K562 (cell line): Measurements from ENCODE around the gene IL10RB. TPM values are rescaled to one million over a fixed set of nuclear protein-coding genes. Genes with fewer than 3 reads are reported as not detected.
A peak's percentile ranks its signal among the peaks of the same experiment; 100 is the strongest.

Experiments
- ARID2 ChIP-seq: fragments of 450-650 bp; IDR thresholded peaks from 2 replicates; pipeline ENCODE4 v1.6.1; 2017; ENCODE audit warnings: antibody characterized with exemption, mild to moderate bottlenecking
- BCOR ChIP-seq: fragments of 450-650 bp; IDR thresholded peaks from 2 replicates; pipeline ENCODE4 v1.6.1; 2016
- CHD2 ChIP-seq: IDR thresholded peaks from 2 replicates; pipeline ENCODE4 v1.6.1; 2011; ENCODE audit warnings: low read depth, low read length
- HDAC8 ChIP-seq: fragments of 450-650 bp; IDR thresholded peaks from 2 replicates; pipeline ENCODE4 v1.6.1; 2016; ENCODE audit warnings: mild to moderate bottlenecking, missing genetic modification characterization, moderate library complexity, missing compliant biosample characterization
- HEY1 ChIP-seq: fragments of 250-450 bp; sonication (Bioruptor Pico); IDR thresholded peaks from 2 replicates; pipeline ENCODE4 v1.5.0; 2020; ENCODE audit warnings: mild to moderate bottlenecking, moderate library complexity, borderline replicate concordance
- KAT8 ChIP-seq: fragments of 450-650 bp; IDR thresholded peaks from 2 replicates; pipeline ENCODE4 v1.6.1; 2016; ENCODE audit warnings: low read depth, mild to moderate bottlenecking
- LCOR ChIP-seq: sonication (generic); formaldehyde crosslinking; IDR thresholded peaks from 2 replicates; pipeline ENCODE4 v1.8.0; 2022; ENCODE audit warnings: mild to moderate bottlenecking, missing genetic modification reagents
- MXI1 ChIP-seq: IDR thresholded peaks from 2 replicates; pipeline ENCODE4 v1.6.1; 2011; ENCODE audit warnings: low read depth, mild to moderate bottlenecking, improper control_type of control experiment, low read length
- NCOA1 ChIP-seq: fragments of 450-650 bp; IDR thresholded peaks from 2 replicates; pipeline ENCODE4 v1.6.1; 2016; ENCODE audit warnings: low read depth
- NONO ChIP-seq, 2 experiments: fragments of 200-400 bp in 1 of 2; fragments of 450-650 bp in 1 of 2; formaldehyde crosslinking in 1 of 2; IDR thresholded peaks; 2 replicates each; pipeline ENCODE4 v1.6.1; 2017; ENCODE audit warnings: low read depth in 2 of 2, mild to moderate bottlenecking in 2 of 2, moderate library complexity in 2 of 2, low read length in 1 of 2
- POLR2B ChIP-seq: fragments of 450-650 bp; IDR thresholded peaks from 2 replicates; pipeline ENCODE4 v1.6.1; 2018; ENCODE audit warnings: low read depth; ENCODE audit not compliant: partially characterized antibody
- POLR3A ChIP-seq: IDR thresholded peaks from 2 replicates; pipeline ENCODE4 v1.6.1; 2011; ENCODE audit warnings: borderline replicate concordance, mild to moderate bottlenecking, moderate library complexity; ENCODE audit not compliant: insufficient read length, insufficient read depth; ENCODE audit errors: extremely low read depth
- PRPF4 ChIP-seq: fragments of 200-400 bp; formaldehyde crosslinking; IDR thresholded peaks from one replicate; pipeline ENCODE4 v1.6.1; 2017; ENCODE audit warnings: low read length, low read depth, mild to moderate bottlenecking; ENCODE audit not compliant: insufficient read depth, poor library complexity, severe bottlenecking
- RFX1 ChIP-seq: fragments of 450-650 bp; IDR thresholded peaks from 2 replicates; pipeline ENCODE4 v1.6.1; 2016; ENCODE audit warnings: mild to moderate bottlenecking, moderate library complexity
- SMAD3 ChIP-seq: fragments of 450-650 bp; formaldehyde crosslinking; conservative IDR thresholded peaks from 2 replicates; pipeline ENCODE4 v1.4.0; 2020; ENCODE audit warnings: mild to moderate bottlenecking
- SMAD4 ChIP-seq: fragments of 250-450 bp; sonication (Bioruptor Pico); conservative IDR thresholded peaks from 2 replicates; pipeline ENCODE4 v1.8.0; 2021; ENCODE audit warnings: inconsistent platforms, mild to moderate bottlenecking, moderate library complexity
- TFAM ChIP-seq: fragments of 250-450 bp; sonication (Bioruptor Pico); conservative IDR thresholded peaks from 2 replicates; pipeline ENCODE4 v1.5.0; 2021; ENCODE audit warnings: mild to moderate bottlenecking, moderate library complexity
- ZKSCAN1 ChIP-seq: fragments of 150-350 bp; IDR thresholded peaks from 2 replicates; pipeline ENCODE4 v1.6.1; 2016; ENCODE audit warnings: low read depth, low read length
- ZNF146 ChIP-seq: IDR thresholded peaks from one replicate; pipeline ENCODE4 v1.6.1; 2018; ENCODE audit warnings: missing compliant biosample characterization; ENCODE audit not compliant: unreplicated experiment
- ZNF24 ChIP-seq: fragments of 450-650 bp; IDR thresholded peaks from 2 replicates; pipeline ENCODE4 v1.6.1; 2016
- ZNF696 ChIP-seq: fragments of 250-450 bp; sonication (Bioruptor Pico); conservative IDR thresholded peaks from 2 replicates; pipeline ENCODE4 v1.4.0; 2020; ENCODE audit warnings: mild to moderate bottlenecking, moderate library complexity
- polyA plus RNA-seq, 8 experiments: library from polyadenylated mRNA; depleted of rRNA in 4 of 8; stranded (reverse) in 5 of 8; unstranded in 3 of 8; fragments of >200 nt; fragmentation: Nextera tagmentation in 2 of 8; fragmentation: Illumina TruSeq in 1 of 8; extraction: Ambion mirVana in 2 of 8; extraction: Trizol in 1 of 8; gene quantifications; 2 replicates each; pipeline versions ENCODE4 v1.2.1 to v1.2.3, GENCODE V29; 2011 to 2014; ENCODE audit warnings: inconsistent platforms in 1 of 8, missing spikeins in 1 of 8
- total RNA-seq, 7 experiments: library from RNA; depleted of rRNA in 6 of 7; stranded (reverse); fragments of >200 nt in 6 of 7; fragmentation: Illumina TruSeq in 2 of 7; extraction: Trizol in 2 of 7; gene quantifications; 2 replicates each; pipeline versions ENCODE4 v1.2.1 to v1.2.3, GENCODE V29; 2011 to 2021; ENCODE audit warnings: low replicate concordance in 1 of 7
- TF ChIP-seq, protein P1 (sequence below): fragments of 450-650 bp; IDR thresholded peaks from 2 replicates; pipeline ENCODE4 v1.6.1; 2016; ENCODE audit warnings: missing biosample characterization, missing genetic modification characterization
- TF ChIP-seq, protein P2 (sequence below): sonication (generic); formaldehyde crosslinking; IDR thresholded peaks from 2 replicates; pipeline ENCODE4 v1.8.1; 2023; ENCODE audit warnings: mild to moderate bottlenecking, missing genetic modification reagents, moderate library complexity
- TF ChIP-seq, protein P3 (sequence below): fragments of 250-450 bp; sonication (Bioruptor Pico); IDR thresholded peaks from 2 replicates; pipeline ENCODE4 v1.8.0; 2021; ENCODE audit warnings: borderline replicate concordance, mild to moderate bottlenecking, moderate library complexity; ENCODE audit not compliant: poor library complexity, severe bottlenecking
- TF ChIP-seq, protein P4 (sequence below): sonication (generic); formaldehyde crosslinking; IDR thresholded peaks from 2 replicates; pipeline ENCODE4 v1.8.1; 2023; ENCODE audit warnings: mild to moderate bottlenecking, missing genetic modification reagents
- TF ChIP-seq, protein P5 (sequence below): sonication (generic); formaldehyde crosslinking; IDR thresholded peaks from 2 replicates; pipeline ENCODE4 v1.9.0; 2022; ENCODE audit warnings: mild to moderate bottlenecking, missing genetic modification reagents

Gene IL10RB
- total and polyA plus RNA-seq, 9 of the 15 experiments (the other 6 are each of a cell fraction or from before 2014, with no cell fraction given), result 10.9 to 33.8 (median 23.0) TPM

DNA sequence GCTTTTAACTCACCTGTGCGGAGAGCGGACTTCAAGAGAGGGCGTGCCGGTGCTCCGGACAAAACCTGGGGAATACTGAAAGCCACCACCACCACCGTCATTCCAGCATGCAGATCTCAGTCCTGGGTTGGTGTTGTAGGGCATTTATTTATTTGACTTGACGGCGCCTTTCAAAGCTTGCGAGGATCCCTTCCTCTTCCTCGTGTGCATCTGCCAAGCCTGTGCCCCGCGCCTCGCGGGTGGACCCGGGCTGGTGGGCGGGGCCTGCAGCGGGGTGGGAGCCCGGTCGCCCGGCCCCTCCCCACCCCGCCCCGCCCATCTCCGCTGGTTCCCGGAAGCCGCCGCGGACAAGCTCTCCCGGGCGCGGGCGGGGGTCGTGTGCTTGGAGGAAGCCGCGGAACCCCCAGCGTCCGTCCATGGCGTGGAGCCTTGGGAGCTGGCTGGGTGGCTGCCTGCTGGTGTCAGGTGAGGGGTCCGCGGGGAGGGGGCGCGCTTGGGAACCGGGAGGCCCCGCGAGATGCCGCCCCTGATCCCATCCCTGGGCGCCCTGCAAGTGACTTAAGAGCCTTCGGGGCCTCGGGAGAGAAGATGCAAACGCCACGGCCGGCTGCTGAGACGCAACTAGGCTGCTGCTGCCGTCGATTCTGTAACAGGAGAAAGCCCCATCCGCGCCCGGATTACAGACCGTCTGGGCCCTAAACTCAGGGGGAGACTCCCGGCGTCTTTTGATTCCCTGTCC lies at the start of gene IL10RB (continued):
- no peak for TF ChIP-seq MXI1
- TF ChIP-seq, protein P1, sequence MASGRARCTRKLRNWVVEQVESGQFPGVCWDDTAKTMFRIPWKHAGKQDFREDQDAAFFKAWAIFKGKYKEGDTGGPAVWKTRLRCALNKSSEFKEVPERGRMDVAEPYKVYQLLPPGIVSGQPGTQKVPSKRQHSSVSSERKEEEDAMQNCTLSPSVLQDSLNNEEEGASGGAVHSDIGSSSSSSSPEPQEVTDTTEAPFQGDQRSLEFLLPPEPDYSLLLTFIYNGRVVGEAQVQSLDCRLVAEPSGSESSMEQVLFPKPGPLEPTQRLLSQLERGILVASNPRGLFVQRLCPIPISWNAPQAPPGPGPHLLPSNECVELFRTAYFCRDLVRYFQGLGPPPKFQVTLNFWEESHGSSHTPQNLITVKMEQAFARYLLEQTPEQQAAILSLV (tag), result no peak
- TF ChIP-seq, protein P2, sequence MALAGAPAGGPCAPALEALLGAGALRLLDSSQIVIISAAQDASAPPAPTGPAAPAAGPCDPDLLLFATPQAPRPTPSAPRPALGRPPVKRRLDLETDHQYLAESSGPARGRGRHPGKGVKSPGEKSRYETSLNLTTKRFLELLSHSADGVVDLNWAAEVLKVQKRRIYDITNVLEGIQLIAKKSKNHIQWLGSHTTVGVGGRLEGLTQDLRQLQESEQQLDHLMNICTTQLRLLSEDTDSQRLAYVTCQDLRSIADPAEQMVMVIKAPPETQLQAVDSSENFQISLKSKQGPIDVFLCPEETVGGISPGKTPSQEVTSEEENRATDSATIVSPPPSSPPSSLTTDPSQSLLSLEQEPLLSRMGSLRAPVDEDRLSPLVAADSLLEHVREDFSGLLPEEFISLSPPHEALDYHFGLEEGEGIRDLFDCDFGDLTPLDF, result no peak
- TF ChIP-seq SMAD3 (CRISPR knock-in tag), result no peak
- peak; percentile 61 for TF ChIP-seq POLR2B
- 0 out of 4 replicates have a peak, but pooled peaks of 1 of the 2 experiments have one; percentile 44 for TF ChIP-seq NONO (IDR thresholded peaks at IDR 0.05; ENCODE audit: low read depth in 2 of 2, low read length in 1 of 2)
- no peak for TF ChIP-seq ZNF146
- no peak for TF ChIP-seq ARID2
- TF ChIP-seq ZNF696, result no peak
- no peak for TF ChIP-seq POLR3A
- TF ChIP-seq CHD2, result no peak
- TF ChIP-seq TFAM (CRISPR knock-in tag), result no peak
- no peak for TF ChIP-seq HEY1 (CRISPR knock-in tag)
- no peak for TF ChIP-seq HDAC8
- no peak for TF ChIP-seq ZKSCAN1
- TF ChIP-seq LCOR (CRISPR knock-in tag), result no peak
- TF ChIP-seq, protein P3, sequence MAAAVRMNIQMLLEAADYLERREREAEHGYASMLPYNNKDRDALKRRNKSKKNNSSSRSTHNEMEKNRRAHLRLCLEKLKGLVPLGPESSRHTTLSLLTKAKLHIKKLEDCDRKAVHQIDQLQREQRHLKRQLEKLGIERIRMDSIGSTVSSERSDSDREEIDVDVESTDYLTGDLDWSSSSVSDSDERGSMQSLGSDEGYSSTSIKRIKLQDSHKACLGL (CRISPR knock-in tag), result no peak
- no peak for TF ChIP-seq NCOA1
- TF ChIP-seq, protein P4, sequence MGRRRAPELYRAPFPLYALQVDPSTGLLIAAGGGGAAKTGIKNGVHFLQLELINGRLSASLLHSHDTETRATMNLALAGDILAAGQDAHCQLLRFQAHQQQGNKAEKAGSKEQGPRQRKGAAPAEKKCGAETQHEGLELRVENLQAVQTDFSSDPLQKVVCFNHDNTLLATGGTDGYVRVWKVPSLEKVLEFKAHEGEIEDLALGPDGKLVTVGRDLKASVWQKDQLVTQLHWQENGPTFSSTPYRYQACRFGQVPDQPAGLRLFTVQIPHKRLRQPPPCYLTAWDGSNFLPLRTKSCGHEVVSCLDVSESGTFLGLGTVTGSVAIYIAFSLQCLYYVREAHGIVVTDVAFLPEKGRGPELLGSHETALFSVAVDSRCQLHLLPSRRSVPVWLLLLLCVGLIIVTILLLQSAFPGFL, result no peak
- no peak for TF ChIP-seq ZNF24
- no peak for TF ChIP-seq BCOR
- TF ChIP-seq, protein P5, sequence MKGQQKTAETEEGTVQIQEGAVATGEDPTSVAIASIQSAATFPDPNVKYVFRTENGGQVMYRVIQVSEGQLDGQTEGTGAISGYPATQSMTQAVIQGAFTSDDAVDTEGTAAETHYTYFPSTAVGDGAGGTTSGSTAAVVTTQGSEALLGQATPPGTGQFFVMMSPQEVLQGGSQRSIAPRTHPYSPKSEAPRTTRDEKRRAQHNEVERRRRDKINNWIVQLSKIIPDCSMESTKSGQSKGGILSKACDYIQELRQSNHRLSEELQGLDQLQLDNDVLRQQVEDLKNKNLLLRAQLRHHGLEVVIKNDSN (CRISPR knock-in tag), result no peak
- TF ChIP-seq SMAD4 (CRISPR knock-in tag), result peak; percentile 58; the same call in 1 of the 2 replicates
- TF ChIP-seq KAT8, result no peak
- TF ChIP-seq RFX1, result no peak
- no peak for TF ChIP-seq PRPF4
